ENCODE measurements around the gene SNX19. TPM values are rescaled to one million over a fixed set of nuclear protein-coding genes. Genes with fewer than 3 reads are reported as not detected.

SNX19 gene
- total RNA-seq, 3 donors from 2014 or later, result 91.0 to 119 (median 100) TPM

- no peak overlapping the region for H3K27ac ChIP-seq
- intact Hi-C loops (cut with DNase I; ENCODE audit: low total_unique reads), result no loop called here
Observed at GRCh38 chr11:130873761-130874160, 42.5 kb downstream of the SNX19 start.

GRCh38 chr11:130872981-130873380 lies 43.3 kb downstream of the SNX19 start:
- TF ChIP-seq POLR2AphosphoS5 (IDR thresholded peaks at IDR 0.05) (no peak), CTCF (IDR thresholded peaks at IDR 0.05) (no peak), POLR2A (IDR thresholded peaks at IDR 0.05) (no peak)
- DNase-seq (ENCODE audit: low spot score in 2 of 2), result no peak
- Histone ChIP-seq H3K36me3 (no peaks in the 10 kb centered on the region), H3K27ac (peak overlapping the region in 1 of 2 donors; percentile 65), H3K4me3 (no peak overlapping the region), H3K9me3 (no peaks in the 10 kb centered on the region), H3K4me1 (no peaks in the 10 kb centered on the region), H3K27me3 (no peaks in the 10 kb centered on the region)
- intact Hi-C loops (cut with DNase I; ENCODE audit: low total_unique reads), result no loop called here

More at GRCh38 chr11:130873761-130874160, 42.5 kb downstream of the SNX19 start:
- Histone ChIP-seq H3K4me1 (no peaks in the 10 kb centered on the region), H3K4me3 (no peak overlapping the region), H3K27me3 (no peaks in the 10 kb centered on the region), H3K36me3 (no peaks in the 10 kb centered on the region), H3K9me3 (no peaks in the 10 kb centered on the region)
- no peak for TF ChIP-seq POLR2A (IDR thresholded peaks at IDR 0.05)
- no peak for TF ChIP-seq CTCF (IDR thresholded peaks at IDR 0.05)
- TF ChIP-seq POLR2AphosphoS5 (IDR thresholded peaks at IDR 0.05), result no peak
- no peak for DNase-seq (ENCODE audit: low spot score in 2 of 2)

GRCh38 chr11:130872513-130872912 lies 43.8 kb downstream of the SNX19 start:
- DNase-seq (ENCODE audit: low spot score in 2 of 2), result no peak
- Histone ChIP-seq H3K4me3 (no peak overlapping the region), H3K27ac (peak overlapping the region in 1 of 2 donors; percentile 65), H3K27me3 (no peaks in the 10 kb centered on the region), H3K4me1 (no peaks in the 10 kb centered on the region), H3K36me3 (no peaks in the 10 kb centered on the region), H3K9me3 (no peaks in the 10 kb centered on the region)
- intact Hi-C loops (cut with DNase I; ENCODE audit: low total_unique reads), result no loop called here
- TF ChIP-seq POLR2A (IDR thresholded peaks at IDR 0.05) (no peak), CTCF (IDR thresholded peaks at IDR 0.05) (no peak), POLR2AphosphoS5 (IDR thresholded peaks at IDR 0.05) (no peak)

- H3K27ac ChIP-seq, result no peak overlapping the region
- H3K9me3 ChIP-seq, result no peaks in the 10 kb centered on the region
- intact Hi-C loops (cut with DNase I; ENCODE audit: low total_unique reads), result no loop called here
- no peak for DNase-seq (ENCODE audit: low spot score in 2 of 2)
- H3K4me1 ChIP-seq, result no peaks in the 10 kb centered on the region
- no peaks in the 10 kb centered on the region for H3K27me3 ChIP-seq
- H3K4me3 ChIP-seq, result no peak overlapping the region
- TF ChIP-seq CTCF (IDR thresholded peaks at IDR 0.05) (no peak), POLR2A (IDR thresholded peaks at IDR 0.05) (no peak), POLR2AphosphoS5 (IDR thresholded peaks at IDR 0.05) (no peak)
- no peaks in the 10 kb centered on the region for H3K36me3 ChIP-seq
Observed at GRCh38 chr11:130872102-130872501, 44.2 kb downstream of the SNX19 start.

GRCh38 chr11:130871616-130872015 lies 44.7 kb downstream of the SNX19 start:
- H3K4me1 ChIP-seq, result no peaks in the 10 kb centered on the region
- H3K36me3 ChIP-seq, result no peaks in the 10 kb centered on the region
- TF ChIP-seq CTCF (IDR thresholded peaks at IDR 0.05), result no peak
- TF ChIP-seq POLR2AphosphoS5 (IDR thresholded peaks at IDR 0.05), result no peak
- no peak for TF ChIP-seq POLR2A (IDR thresholded peaks at IDR 0.05)
- no peak overlapping the region for H3K4me3 ChIP-seq
- intact Hi-C loops (cut with DNase I; ENCODE audit: low total_unique reads), result no loop called here
- DNase-seq (ENCODE audit: low spot score in 2 of 2), result no peak
- H3K27ac ChIP-seq, result no peak overlapping the region
- H3K27me3 ChIP-seq, result no peaks in the 10 kb centered on the region
- no peaks in the 10 kb centered on the region for H3K9me3 ChIP-seq
